ENCODE data around the gene PTPN7.
"Not testable (repeated sequence)": the region's sequence is repeated elsewhere in the genome, so short reads cannot be mapped to it uniquely, and the experiment has no call there.

Gene PTPN7

DNA sequence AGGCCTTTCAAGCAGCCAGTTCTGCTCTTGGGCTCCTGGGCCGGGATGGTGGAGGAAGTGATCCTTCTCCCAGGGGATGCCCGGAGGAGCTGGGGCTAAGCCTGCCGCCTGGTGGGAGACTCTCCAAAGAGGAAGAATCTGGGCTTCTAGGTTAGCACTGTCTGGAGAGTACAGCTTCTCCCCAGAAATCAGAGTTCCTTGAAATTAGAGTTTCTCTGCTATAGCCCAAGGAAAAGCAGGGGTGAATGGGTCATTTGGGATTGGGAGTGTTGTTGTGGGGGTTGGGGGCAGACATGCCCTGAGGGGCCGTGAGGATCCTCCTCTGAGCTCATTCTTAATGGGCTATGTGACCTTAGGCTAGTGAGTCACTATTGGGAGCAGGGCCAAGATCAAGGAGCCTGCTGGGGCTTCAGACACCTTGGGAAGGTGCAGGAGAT lies 39.7 kb upstream of the PTPN7 start:
- H3K27me3 ChIP-seq (ENCODE audit: control insufficient read depth, insufficient read depth, low read length) = peaks cover 3% of the 10 kb centered on the region
- H3K9me3 ChIP-seq (ENCODE audit: control insufficient read depth, insufficient read depth, low read length) = no peaks in the 10 kb centered on the region
- H3K4me1 ChIP-seq (ENCODE audit: control insufficient read depth, insufficient read depth, low read length) = 0 out of 2 replicates have a peak, but pooled peaks cover 3% of the 10 kb centered on the region
- H3K36me3 ChIP-seq (ENCODE audit: control insufficient read depth, insufficient read depth, low read length) = no peaks in the 10 kb centered on the region
- H3K4me3 ChIP-seq (ENCODE audit: low read depth, low read length) = no peak overlapping the region
- H3K9ac ChIP-seq (ENCODE audit: low read depth, low read length) = no peak overlapping the region
- no peak overlapping the region for H3K27ac ChIP-seq (ENCODE audit: low read depth, low read length)

DNA sequence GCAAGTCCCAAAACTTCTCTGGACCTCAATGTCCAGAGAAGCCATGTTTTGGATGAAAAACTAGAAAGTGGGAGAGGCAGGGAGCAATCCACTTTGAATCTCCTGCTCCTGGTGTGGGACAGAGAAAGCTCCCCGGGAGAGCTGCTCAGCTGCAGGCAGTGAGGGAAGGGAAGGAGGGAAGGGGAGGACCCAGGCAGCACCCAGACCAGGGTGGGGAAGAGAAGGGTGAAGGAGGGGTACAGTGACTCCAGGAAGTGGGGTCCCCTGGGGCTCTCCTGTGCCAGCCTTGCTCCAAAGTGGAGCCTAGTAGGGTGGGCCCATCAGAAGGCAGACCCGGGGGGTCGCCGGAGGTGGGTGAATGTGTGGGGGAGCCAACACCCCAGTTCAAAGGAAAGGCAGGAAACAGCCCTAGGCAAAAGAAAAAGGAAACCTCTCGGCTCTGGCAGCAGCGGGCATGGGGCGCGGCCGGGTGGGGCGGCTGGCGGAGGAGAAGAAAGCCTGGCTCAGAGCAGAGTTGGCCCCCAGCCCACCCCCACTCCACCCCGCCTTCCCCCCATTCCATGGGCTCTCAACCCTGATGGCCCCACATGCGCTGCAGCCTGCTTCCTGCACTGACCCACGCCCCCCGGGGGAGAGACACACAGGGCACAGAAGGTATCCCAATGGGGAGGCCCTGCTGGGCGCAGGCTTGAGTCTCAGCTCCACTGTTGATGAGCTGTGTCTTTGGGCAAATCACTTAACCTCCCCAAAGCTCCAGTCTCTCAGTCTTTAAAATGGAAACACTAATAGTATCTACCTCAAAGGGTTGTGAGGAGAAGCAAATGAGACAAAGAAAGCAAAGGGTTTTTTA lies 38.9 kb upstream of the PTPN7 start:
- Histone ChIP-seq H3K36me3 (ENCODE audit: control insufficient read depth, insufficient read depth, low read length) (no peaks in the 10 kb centered on the region), H3K27ac (ENCODE audit: low read depth, low read length) (no peak overlapping the region), H3K27me3 (ENCODE audit: control insufficient read depth, insufficient read depth, low read length) (peaks cover 11% of the 10 kb centered on the region), H3K4me3 (ENCODE audit: low read depth, low read length) (no peak overlapping the region), H3K4me1 (ENCODE audit: control insufficient read depth, insufficient read depth, low read length) (0 out of 2 replicates have a peak, but pooled peaks cover 3% of the 10 kb centered on the region), H3K9me3 (ENCODE audit: control insufficient read depth, insufficient read depth, low read length) (no peaks in the 10 kb centered on the region), H3K9ac (ENCODE audit: low read depth, low read length) (no peak overlapping the region)

- no peak overlapping the region for H3K27ac ChIP-seq (ENCODE audit: low read depth, low read length)
- H3K4me3 ChIP-seq (ENCODE audit: low read depth, low read length) = no peak overlapping the region
- H3K9ac ChIP-seq (ENCODE audit: low read depth, low read length) = no peak overlapping the region
- no peaks in the 10 kb centered on the region for H3K36me3 ChIP-seq (ENCODE audit: control insufficient read depth, insufficient read depth, low read length)
- H3K9me3 ChIP-seq (ENCODE audit: control insufficient read depth, insufficient read depth, low read length) = no peaks in the 10 kb centered on the region
- 0 out of 2 replicates have a peak, but pooled peaks cover 3% of the 10 kb centered on the region for H3K4me1 ChIP-seq (ENCODE audit: control insufficient read depth, insufficient read depth, low read length)
- peaks cover 20% of the 10 kb centered on the region for H3K27me3 ChIP-seq (ENCODE audit: control insufficient read depth, insufficient read depth, low read length)
These were observed 37.9 kb upstream of the PTPN7 start for GRCh38 chr1:202198366-202198724.

- H3K36me3 ChIP-seq (ENCODE audit: control insufficient read depth, insufficient read depth, low read length) = no peaks in the 10 kb centered on the region
- no peak overlapping the region for H3K27ac ChIP-seq (ENCODE audit: low read depth, low read length)
- H3K9me3 ChIP-seq (ENCODE audit: control insufficient read depth, insufficient read depth, low read length) = no peaks in the 10 kb centered on the region
- no peak overlapping the region for H3K4me3 ChIP-seq (ENCODE audit: low read depth, low read length)
- H3K27me3 ChIP-seq (ENCODE audit: control insufficient read depth, insufficient read depth, low read length) = peaks cover 25% of the 10 kb centered on the region
- H3K9ac ChIP-seq (ENCODE audit: low read depth, low read length) = no peak overlapping the region
- peaks cover 3% of the 10 kb centered on the region; the same call in 1 of the 2 replicates for H3K4me1 ChIP-seq (ENCODE audit: control insufficient read depth, insufficient read depth, low read length)
These were observed 37.4 kb upstream of the PTPN7 start for GRCh38 chr1:202197653-202198365.

DNA sequence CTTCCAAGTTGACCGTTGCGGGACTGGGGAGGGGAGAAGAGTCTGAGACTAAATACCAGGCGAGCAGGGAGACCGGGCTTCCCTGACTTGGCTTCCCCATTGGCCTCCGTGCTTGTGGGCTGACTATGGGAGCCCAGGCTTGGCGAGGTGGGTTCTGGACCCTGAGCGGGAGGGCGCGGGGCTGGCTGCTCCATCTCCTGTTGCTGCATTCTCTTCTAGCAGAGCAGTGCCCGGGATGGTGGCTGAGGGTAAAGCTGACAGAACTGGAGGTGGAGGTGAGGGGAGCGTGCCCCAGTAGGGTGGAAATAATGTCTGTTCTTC lies 33.9 kb upstream of the PTPN7 start:
- H3K27me3 ChIP-seq (ENCODE audit: control insufficient read depth, insufficient read depth, low read length) = peaks cover 25% of the 10 kb centered on the region
- no peak overlapping the region for H3K27ac ChIP-seq (ENCODE audit: low read depth, low read length)
- H3K9ac ChIP-seq (ENCODE audit: low read depth, low read length) = no peak overlapping the region
- H3K4me3 ChIP-seq (ENCODE audit: low read depth, low read length) = peak overlapping the region; percentile 55; the same call in 1 of the 2 replicates
- no peaks in the 10 kb centered on the region for H3K9me3 ChIP-seq (ENCODE audit: control insufficient read depth, insufficient read depth, low read length)
- no peaks in the 10 kb centered on the region for H3K36me3 ChIP-seq (ENCODE audit: control insufficient read depth, insufficient read depth, low read length)
- no peaks in the 10 kb centered on the region; the same call in 1 of the 2 replicates for H3K4me1 ChIP-seq (ENCODE audit: control insufficient read depth, insufficient read depth, low read length)

DNA sequence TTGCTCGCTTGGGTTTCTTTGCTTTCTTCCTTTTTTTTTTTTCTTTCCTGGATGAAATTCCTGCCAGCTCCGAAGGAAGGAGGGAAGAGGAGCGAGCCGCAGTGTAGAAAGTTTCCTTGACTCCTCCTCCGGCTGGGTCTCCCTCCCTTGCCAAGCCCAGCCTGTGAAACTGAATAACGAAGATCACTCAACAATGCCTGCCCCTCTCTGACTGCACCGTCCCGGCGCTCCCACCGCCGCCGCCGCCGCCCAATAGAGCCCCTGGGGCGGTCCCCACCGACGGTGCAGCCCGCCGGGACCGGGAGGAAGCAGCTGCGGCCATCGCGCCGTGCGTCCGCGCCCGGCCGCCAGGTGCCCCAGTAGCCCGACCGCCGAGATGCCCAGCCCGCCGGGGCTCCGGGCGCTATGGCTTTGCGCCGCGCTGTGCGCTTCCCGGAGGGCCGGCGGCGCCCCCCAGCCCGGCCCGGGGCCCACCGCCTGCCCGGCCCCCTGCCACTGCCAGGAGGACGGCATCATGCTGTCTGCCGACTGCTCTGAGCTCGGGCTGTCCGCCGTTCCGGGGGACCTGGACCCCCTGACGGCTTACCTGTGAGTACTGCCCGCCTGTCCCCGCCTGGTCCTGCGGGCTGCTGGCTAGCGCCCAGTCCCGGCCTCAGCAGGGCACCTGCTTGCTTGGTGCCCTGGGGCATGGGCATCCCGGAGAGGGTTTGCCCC lies 33.4 kb upstream of the PTPN7 start, which contains the start of gene LGR6:
LGR6 (plus strand) TSS at position 186 of the 714 bp plus-strand sequence; CDS start at position 377, 191 bp downstream.
- no peaks in the 10 kb centered on the region for H3K9me3 ChIP-seq (ENCODE audit: control insufficient read depth, insufficient read depth, low read length)
- peak within 1 kb of the TSS; percentile 55 for H3K4me3 ChIP-seq (ENCODE audit: low read depth, low read length)
- H3K27ac ChIP-seq (ENCODE audit: low read depth, low read length) = no peak within 1 kb of the TSS
- H3K9ac ChIP-seq (ENCODE audit: low read depth, low read length) = no peak within 1 kb of the TSS
- H3K36me3 ChIP-seq (ENCODE audit: control insufficient read depth, insufficient read depth, low read length) = no peaks in the 10 kb centered on the region
- H3K4me1 ChIP-seq (ENCODE audit: control insufficient read depth, insufficient read depth, low read length) = no peaks in the 10 kb centered on the region; the same call in 1 of the 2 replicates
- H3K27me3 ChIP-seq (ENCODE audit: control insufficient read depth, insufficient read depth, low read length) = peaks cover 25% of the 10 kb centered on the region

GRCh38 chr1:202192770-202193613 lies 32.6 kb upstream of the PTPN7 start:
- Histone ChIP-seq H3K36me3 (ENCODE audit: control insufficient read depth, insufficient read depth, low read length) (no peaks in the 10 kb centered on the region), H3K27me3 (ENCODE audit: control insufficient read depth, insufficient read depth, low read length) (peaks cover 25% of the 10 kb centered on the region), H3K9me3 (ENCODE audit: control insufficient read depth, insufficient read depth, low read length) (no peaks in the 10 kb centered on the region), H3K27ac (ENCODE audit: low read depth, low read length) (no peak overlapping the region), H3K4me3 (ENCODE audit: low read depth, low read length) (peak overlapping the region; percentile 55), H3K9ac (ENCODE audit: low read depth, low read length) (no peak overlapping the region), H3K4me1 (ENCODE audit: control insufficient read depth, insufficient read depth, low read length) (no peaks in the 10 kb centered on the region; the same call in 1 of the 2 replicates)

- peaks cover 25% of the 10 kb centered on the region for H3K27me3 ChIP-seq (ENCODE audit: control insufficient read depth, insufficient read depth, low read length)
- H3K9me3 ChIP-seq (ENCODE audit: control insufficient read depth, insufficient read depth, low read length); H3K4me1 ChIP-seq (ENCODE audit: control insufficient read depth, insufficient read depth, low read length); H3K4me3 ChIP-seq (ENCODE audit: low read depth, low read length); H3K36me3 ChIP-seq (ENCODE audit: control insufficient read depth, insufficient read depth, low read length); H3K27ac ChIP-seq (ENCODE audit: low read depth, low read length); H3K9ac ChIP-seq (ENCODE audit: low read depth, low read length): not testable (repeated sequence)
These were observed 31.0 kb upstream of the PTPN7 start for GRCh38 chr1:202191391-202191790.

DNA sequence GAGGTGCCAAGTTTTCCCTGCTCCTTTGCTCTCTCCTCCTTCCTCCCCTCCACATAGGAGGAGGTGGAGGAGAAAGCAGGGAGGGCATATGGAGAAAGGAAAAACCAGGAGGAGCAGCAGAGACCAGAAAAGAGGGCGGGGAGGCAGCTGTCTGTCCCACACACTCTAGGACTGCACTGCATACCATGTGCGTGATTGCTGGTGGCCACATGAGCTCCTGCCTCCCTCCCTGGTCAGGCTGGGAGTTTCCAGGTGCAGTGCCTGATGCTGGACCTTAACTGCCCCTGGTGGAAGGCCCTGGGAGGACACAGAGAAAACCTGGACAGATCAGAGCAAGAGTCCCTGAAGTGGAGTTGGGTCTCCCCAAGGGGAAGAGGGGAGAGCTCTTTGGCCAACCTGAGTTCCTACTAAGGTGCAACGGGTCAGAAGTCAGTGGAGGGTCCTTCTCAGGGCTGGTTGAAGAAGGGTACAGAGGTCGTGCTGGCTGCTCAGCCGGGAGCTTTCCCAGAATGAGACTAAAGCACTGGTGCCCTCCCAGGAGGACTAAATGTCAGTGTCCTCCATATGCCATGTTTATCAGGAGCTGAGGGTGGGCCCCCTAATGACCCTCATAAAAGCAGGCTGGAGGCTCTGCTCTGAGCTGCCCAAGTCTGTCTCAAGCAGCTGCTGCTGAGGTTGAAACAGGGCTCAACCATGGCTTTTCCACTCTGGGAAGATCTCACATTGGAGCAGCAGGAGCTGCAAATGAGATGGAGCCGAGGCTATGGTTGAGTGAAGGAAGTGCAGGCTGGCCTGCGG lies 29.7 kb upstream of the PTPN7 start:
- Histone ChIP-seq H3K4me3 (ENCODE audit: low read depth, low read length) (no peak overlapping the region), H3K9me3 (ENCODE audit: control insufficient read depth, insufficient read depth, low read length) (no peaks in the 10 kb centered on the region), H3K36me3 (ENCODE audit: control insufficient read depth, insufficient read depth, low read length) (no peaks in the 10 kb centered on the region), H3K9ac (ENCODE audit: low read depth, low read length) (no peak overlapping the region), H3K4me1 (ENCODE audit: control insufficient read depth, insufficient read depth, low read length) (no peaks in the 10 kb centered on the region; the same call in 1 of the 2 replicates), H3K27ac (ENCODE audit: low read depth, low read length) (peak overlapping the region; percentile 22), H3K27me3 (ENCODE audit: control insufficient read depth, insufficient read depth, low read length) (peaks cover 22% of the 10 kb centered on the region)
